Medulla oblongata (tissue), 1 donor: ENCODE data around the gene ANKRD36C.
"Not testable (repeated sequence)": the region's sequence is repeated elsewhere in the genome, so short reads cannot be mapped to it uniquely, and the experiment has no call there.

Experiments used
- DNase-seq: peaks from one replicate; pipeline ENCODE4 v3.0.0-alpha.2; 2015; ENCODE audit errors: extremely low spot score

The ANKRD36C gene

GRCh38 chr2:96008051-96008450 is 16.4 kb upstream of the ANKRD36C start:
- not testable (repeated sequence) for DNase-seq

- not testable (repeated sequence) for DNase-seq
Observed at GRCh38 chr2:96006248-96006647, 14.6 kb upstream of the ANKRD36C start.

GRCh38 chr2:95992520-95993272 is 1.1 kb upstream of the ANKRD36C start:
- peak; percentile 43 for DNase-seq

- not testable (repeated sequence) for DNase-seq
Observed at GRCh38 chr2:95992102-95992501, 478 bp upstream of the ANKRD36C start.

- DNase-seq: not testable (repeated sequence)
Observed at GRCh38 chr2:95990884-95991283, 740 bp downstream of the ANKRD36C start.

- DNase-seq: not testable (repeated sequence)
Observed at GRCh38 chr2:95951662-95952061, 40.0 kb downstream of the ANKRD36C start.

GRCh38 chr2:95948039-95948438 is 43.6 kb downstream of the ANKRD36C start:
- DNase-seq: not testable (repeated sequence)

GRCh38 chr2:95939947-95940346 is 51.7 kb downstream of the ANKRD36C start:
- DNase-seq: not testable (repeated sequence)

GRCh38 chr2:95930740-95931139 is 60.9 kb downstream of the ANKRD36C start:
- DNase-seq: not testable (repeated sequence)

GRCh38 chr2:95917007-95917406 is 74.6 kb downstream of the ANKRD36C start:
- not testable (repeated sequence) for DNase-seq

GRCh38 chr2:95915131-95915530 is 76.5 kb downstream of the ANKRD36C start:
- DNase-seq: not testable (repeated sequence)

- DNase-seq: peak; percentile 4
Observed at GRCh38 chr2:95911431-95911830, 80.2 kb downstream of the ANKRD36C start.

GRCh38 chr2:95894443-95894842 is 97.2 kb downstream of the ANKRD36C start:
- DNase-seq: not testable (repeated sequence)

- not testable (repeated sequence) for DNase-seq
Observed at GRCh38 chr2:95867929-95868328, 123.7 kb downstream of the ANKRD36C start.

- not testable (repeated sequence) for DNase-seq
Observed at GRCh38 chr2:95867047-95867677, 124.5 kb downstream of the ANKRD36C start.

GRCh38 chr2:95862121-95862520 is 129.5 kb downstream of the ANKRD36C start:
- DNase-seq: not testable (repeated sequence)

- no peak for DNase-seq
Observed at GRCh38 chr2:95836151-95836550, 155.5 kb downstream of the ANKRD36C start.

- DNase-seq: not testable (repeated sequence)
Observed at GRCh38 chr2:95834077-95835013, 157.3 kb downstream of the ANKRD36C start.

- DNase-seq: not testable (repeated sequence)
Observed at GRCh38 chr2:95824218-95824617, 167.4 kb downstream of the ANKRD36C start.

GRCh38 chr2:95817521-95817920 is 174.1 kb downstream of the ANKRD36C start:
- not testable (repeated sequence) for DNase-seq

- DNase-seq: not testable (repeated sequence)
Observed at GRCh38 chr2:95813311-95813710, 178.3 kb downstream of the ANKRD36C start.

- DNase-seq: no peak
Observed at GRCh38 chr2:95799892-95800291, 191.7 kb downstream of the ANKRD36C start.
